GM12874 (cell line): ENCODE results near the gene KANSL1.

Experiments used
- TF ChIP-seq, protein P1 (sequence below): IDR thresholded peaks from 2 replicates; pipeline ENCODE4 v1.5.1; 2011; ENCODE audit warnings: low read depth, mild to moderate bottlenecking, control low read depth, low read length, moderate library complexity; ENCODE audit not compliant: insufficient read depth

Gene KANSL1

DNA sequence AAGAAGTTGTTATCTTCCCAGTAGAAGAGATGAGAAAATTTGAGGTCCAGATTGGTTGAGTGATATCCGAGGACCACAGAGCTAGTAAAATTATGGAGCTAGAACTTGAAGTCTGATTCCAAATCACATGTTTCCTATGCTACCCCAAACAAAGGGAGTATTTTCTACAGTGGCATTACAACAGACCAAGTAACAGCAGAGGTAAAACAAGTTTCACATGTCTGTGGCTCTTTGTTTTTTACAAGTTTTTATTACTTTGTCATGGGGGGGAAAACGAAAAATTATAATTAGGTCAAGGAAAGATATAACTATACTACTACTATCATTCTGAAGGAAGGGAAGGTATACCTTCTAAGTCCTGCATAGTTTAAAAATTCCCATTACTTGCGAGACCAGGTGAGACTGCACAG lies 49.4 kb downstream of the KANSL1 start:
- TF ChIP-seq, protein P1, sequence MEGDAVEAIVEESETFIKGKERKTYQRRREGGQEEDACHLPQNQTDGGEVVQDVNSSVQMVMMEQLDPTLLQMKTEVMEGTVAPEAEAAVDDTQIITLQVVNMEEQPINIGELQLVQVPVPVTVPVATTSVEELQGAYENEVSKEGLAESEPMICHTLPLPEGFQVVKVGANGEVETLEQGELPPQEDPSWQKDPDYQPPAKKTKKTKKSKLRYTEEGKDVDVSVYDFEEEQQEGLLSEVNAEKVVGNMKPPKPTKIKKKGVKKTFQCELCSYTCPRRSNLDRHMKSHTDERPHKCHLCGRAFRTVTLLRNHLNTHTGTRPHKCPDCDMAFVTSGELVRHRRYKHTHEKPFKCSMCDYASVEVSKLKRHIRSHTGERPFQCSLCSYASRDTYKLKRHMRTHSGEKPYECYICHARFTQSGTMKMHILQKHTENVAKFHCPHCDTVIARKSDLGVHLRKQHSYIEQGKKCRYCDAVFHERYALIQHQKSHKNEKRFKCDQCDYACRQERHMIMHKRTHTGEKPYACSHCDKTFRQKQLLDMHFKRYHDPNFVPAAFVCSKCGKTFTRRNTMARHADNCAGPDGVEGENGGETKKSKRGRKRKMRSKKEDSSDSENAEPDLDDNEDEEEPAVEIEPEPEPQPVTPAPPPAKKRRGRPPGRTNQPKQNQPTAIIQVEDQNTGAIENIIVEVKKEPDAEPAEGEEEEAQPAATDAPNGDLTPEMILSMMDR: no peak

DNA sequence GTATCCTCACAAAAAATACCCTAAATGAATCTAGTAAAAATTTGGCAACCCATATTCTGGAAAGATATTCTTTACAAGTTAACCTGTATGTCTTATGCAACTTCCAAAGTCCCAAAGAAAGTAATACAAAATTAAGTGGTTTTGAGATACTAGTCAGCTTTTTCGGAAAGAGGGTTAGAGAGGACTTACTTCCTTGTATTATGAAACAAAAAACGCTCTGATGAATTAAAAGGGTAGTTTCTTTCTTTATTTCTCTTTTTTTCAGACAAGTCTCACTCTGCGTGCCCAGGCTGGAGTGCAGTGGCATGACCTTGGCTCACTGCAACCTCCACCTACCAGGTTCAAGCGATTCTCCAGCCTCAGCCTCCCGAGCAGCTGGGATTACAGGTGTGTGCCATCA lies 51.6 kb downstream of the KANSL1 start:
- TF ChIP-seq, protein P1: no peak

DNA sequence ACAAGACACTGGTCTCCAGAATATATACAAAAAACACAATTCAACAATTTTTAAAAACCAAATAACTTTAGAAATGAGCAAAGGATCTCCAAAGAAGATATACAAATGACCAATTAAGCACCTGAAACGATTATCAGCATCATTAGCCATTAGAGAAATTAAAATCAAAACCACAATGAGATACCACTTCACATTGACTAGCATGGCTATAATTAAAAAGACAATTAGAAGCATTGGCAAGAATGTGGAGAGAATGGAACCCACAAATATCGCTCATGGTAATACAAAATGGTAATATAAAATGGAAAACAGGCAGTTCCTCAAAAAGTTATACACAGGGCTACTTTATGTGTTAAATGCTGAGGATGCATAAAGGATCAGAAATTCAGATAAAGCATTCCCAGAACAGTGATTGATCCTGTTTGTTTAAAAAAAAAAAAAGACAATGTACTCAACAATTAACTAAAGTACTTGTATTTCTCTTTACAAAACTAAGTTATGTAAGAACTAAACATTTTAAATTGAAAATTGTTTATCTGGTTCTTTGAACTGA lies 52.5 kb downstream of the KANSL1 start:
- TF ChIP-seq, protein P1: no peak

DNA sequence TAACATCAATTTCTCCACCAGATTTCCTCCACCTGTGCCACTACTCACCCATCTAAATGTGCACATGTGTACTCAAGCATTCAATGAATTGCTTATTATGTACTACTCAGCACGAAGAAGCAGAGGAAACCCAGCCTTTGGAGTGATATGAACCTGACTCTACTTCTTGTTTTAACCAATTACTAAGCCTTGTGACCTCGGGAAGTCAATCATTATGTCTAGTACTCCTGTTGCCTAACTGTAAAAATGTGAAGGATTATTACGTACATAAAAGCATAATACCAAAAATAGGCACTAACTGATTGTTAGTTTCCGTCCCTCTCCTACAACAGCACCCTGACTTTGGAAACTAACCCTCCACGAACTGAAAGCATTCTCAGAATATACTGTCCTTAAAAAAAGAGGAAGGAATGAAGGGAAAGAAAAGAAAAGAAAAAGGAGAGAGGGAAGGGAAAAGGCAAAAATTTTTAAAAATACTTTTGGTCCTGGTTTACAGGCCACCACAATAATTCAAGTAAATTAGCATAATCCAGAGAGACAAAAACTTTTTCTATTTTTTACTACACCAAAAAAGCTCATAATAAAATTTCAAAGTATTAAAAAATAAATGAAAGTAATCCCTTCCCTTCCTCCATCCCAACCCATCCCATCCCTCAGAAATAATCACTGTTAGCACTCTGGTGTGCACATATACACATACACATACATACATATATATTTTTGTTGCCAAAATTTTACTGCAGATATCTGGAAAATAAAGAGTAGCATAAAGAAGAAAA lies 53.6 kb downstream of the KANSL1 start:
- TF ChIP-seq, protein P1: no peak

DNA sequence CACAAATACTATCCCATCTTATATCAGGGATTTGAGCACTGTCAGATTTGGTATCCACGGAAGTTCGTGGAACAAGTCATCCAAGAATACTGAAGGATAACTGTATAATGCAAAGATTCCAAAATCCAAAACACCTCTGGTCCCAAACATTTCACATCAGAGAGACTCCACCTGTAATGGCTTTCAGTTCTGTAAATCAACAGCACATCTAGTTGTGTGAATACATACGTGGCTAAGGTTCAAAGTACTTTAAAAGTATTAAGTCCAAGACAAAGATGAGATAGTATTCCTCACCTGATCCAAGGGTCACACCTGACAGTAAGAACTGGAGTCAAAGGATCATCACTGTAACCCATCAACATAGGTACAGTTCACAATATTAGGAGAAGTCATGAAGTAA lies 54.8 kb downstream of the KANSL1 start:
- TF ChIP-seq, protein P1: no peak

DNA sequence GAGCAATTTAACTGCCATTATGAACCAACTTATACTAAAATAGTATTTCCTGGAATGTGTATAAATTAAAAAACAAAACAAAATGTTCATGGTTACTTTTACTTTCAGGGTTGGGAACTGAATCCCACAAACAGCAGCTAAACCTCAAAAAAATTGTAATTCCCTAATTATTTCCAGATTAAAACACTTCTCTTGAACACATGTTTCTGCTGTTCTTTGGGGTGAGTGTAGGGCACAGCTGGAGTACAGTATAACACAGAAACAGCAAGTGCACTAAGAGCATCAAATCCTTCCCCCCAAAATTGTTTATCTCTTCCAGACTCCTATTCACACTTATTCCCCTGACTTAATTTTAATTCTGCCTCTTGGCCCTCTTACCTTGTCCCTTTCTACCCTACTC lies 56.4 kb downstream of the KANSL1 start:
- TF ChIP-seq, protein P1: no peak

DNA sequence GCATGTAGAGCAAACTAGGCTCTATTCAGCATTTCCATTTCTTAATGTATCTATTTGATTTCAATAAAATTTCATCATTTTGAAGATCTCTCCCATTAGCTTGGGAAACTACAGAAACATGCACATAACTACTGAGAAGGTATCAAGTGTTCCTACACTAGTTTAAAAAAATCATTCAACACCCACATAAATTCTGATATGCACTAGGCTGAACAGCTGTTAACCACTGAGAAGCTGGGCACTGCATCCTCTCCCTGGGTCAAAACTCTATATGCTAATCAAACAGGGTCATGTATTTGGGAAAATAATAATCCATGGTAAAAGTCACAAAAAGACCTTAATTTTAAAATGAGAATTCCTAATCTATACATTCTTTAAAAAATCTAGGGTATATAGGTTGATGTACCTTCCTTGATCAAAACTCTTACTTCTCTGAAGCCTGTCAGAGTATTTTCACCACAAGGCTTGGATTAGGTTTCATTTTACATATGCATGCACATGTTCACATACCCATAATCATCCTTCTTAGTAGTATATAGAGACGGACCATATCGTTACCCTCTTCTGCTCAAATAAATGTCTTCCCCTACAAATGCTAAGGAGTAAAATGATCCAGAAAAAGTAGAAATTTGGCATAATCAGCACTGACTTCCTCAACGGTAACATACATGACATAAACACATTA lies 57.2 kb downstream of the KANSL1 start:
- TF ChIP-seq, protein P1: no peak
